Right lobe of liver (tissue), 6 donors: ENCODE data around the gene GAB1. TPM values are rescaled to one million over a fixed set of nuclear protein-coding genes. Genes with fewer than 3 reads are reported as not detected.

ENCODE experiments used
- ATAC-seq, 4 donors: fragments of 200-7000 bp; cut with Tn5 transposase; one replicate each; pipeline ENCODE4 v1.9.1; 2020; ENCODE audit warnings: mild to moderate bottlenecking in 4 of 4, moderate library complexity in 4 of 4
- DNase-seq, 3 donors: peaks; one replicate each; pipeline ENCODE4 v3.0.0-alpha.2; 2020
- H3K27ac ChIP-seq, 3 donors: fragments of 200-600 bp; one replicate each; pipeline ENCODE4 v1.8.0; 2022
- H3K27me3 ChIP-seq, 2 donors: fragments of 200-600 bp; one replicate each; pipeline ENCODE4 v1.8.0; 2022
- H3K36me3 ChIP-seq, 4 donors: fragments of 200-600 bp; sonication (generic) in 1 of 4; one replicate each; pipeline versions ENCODE4 v1.5.1 to v1.8.0; 2017 to 2022; ENCODE audit warnings: control low read depth in 1 of 4
- H3K4me1 ChIP-seq, 4 donors: fragments of 200-600 bp; sonication (generic) in 1 of 4; one replicate each; pipeline versions ENCODE4 v1.5.1 to v1.8.0; 2017 to 2022; ENCODE audit warnings: control low read depth in 1 of 4
- H3K4me3 ChIP-seq, 3 donors: fragments of 200-600 bp; one replicate each; pipeline ENCODE4 v1.8.0; 2022
- H3K9me3 ChIP-seq, 4 donors: fragments of 200-600 bp; sonication (generic) in 1 of 4; one replicate each; pipeline versions ENCODE4 v1.5.1 to v1.8.0; 2017 to 2022; ENCODE audit warnings: control low read depth in 1 of 4
- POLR2A ChIP-seq: fragments of 450-650 bp; IDR thresholded peaks from one replicate; pipeline ENCODE4 v1.6.1; 2017; ENCODE audit warnings: antibody characterized with exemption, mild to moderate bottlenecking
- WGBS: methylation state at CpG from one replicate; pipeline ENCODE4 v1.1.6; 2018; ENCODE audit warnings: low coverage, low lambda C conversion rate; ENCODE audit not compliant: insufficient coverage; ENCODE audit errors: missing lambda C conversion rate; 5-methylcytosine and 5-hydroxymethylcytosine counted together
- intact Hi-C, 2 donors: fragments of 100-400 bp; cut with DNase I; formaldehyde crosslinking; loops; one replicate each; pipeline versions ENCODE4 v1.11.2 to v1.14.1; 2022
- total RNA-seq, 6 experiments: library from RNA; depleted of rRNA in 2 of 6; stranded (reverse); fragments of >200 nt in 2 of 6; fragmentation: NEBNext Ultra II Directional in 3 of 6; extraction: Animal tissue kit (Norgen Biotek cat#: 25700) in 3 of 6; gene quantifications; one replicate each; pipeline versions ENCODE4 v1.1.0 to v1.2.4, GENCODE V29; 2016 to 2023
- TF ChIP-seq, protein P1 (sequence below), 4 donors: fragments of 200-600 bp in 3 of 4; fragments of 450-650 bp in 1 of 4; IDR thresholded peaks; one replicate each; pipeline versions ENCODE4 v1.5.1 to v1.8.0; 2016 to 2022; ENCODE audit warnings: antibody characterized with exemption in 4 of 4, mild to moderate bottlenecking in 2 of 4
- donor health status: DM: no; HTN: yes; CAD: no.
- donor health status: DM: no; HTN: no; CAD: no.
- donor health status: DM: no; HTN: no; CAD: no.
- donor health status: DM: no; HTN: yes; CAD: no.
- donor health status: DM: no; HTN: yes; CAD: no.

Gene GAB1
- total RNA-seq, 6 experiments from 2014 or later: 7.0 to 13.0 (median 9.7) TPM

DNA sequence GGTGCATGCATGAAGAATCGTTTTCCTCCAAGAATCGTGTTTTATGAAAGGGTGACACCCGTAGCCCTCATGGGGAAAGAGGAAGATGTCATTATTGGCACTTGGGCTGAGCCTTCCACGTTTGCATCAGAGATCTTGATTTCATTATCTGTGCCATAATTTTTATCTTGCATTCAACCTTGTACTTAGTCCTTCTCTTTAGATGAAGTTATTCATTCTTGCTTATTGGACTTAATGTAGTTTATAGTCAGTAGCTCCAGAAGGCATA, 66.8 kb downstream of the GAB1 start:
- Histone ChIP-seq H3K9me3 (no peaks in the 10 kb centered on the region), H3K27me3 (no peaks in the 10 kb centered on the region), H3K27ac (peak overlapping the region in 1 of 3 donors; percentile 19), H3K36me3 (no peaks in the 10 kb centered on the region), H3K4me3 (no peak overlapping the region), H3K4me1 (peaks cover 0 to 37% (median 11%) of the 10 kb centered on the region in 4 donors)
- intact Hi-C loops: no loop called here
- whole genome bisulfite sequencing: 59% methylated on average over 4 of the region's 4 CpGs
- ATAC-seq (no peak), DNase-seq (no peak)
- TF ChIP-seq, protein P1, sequence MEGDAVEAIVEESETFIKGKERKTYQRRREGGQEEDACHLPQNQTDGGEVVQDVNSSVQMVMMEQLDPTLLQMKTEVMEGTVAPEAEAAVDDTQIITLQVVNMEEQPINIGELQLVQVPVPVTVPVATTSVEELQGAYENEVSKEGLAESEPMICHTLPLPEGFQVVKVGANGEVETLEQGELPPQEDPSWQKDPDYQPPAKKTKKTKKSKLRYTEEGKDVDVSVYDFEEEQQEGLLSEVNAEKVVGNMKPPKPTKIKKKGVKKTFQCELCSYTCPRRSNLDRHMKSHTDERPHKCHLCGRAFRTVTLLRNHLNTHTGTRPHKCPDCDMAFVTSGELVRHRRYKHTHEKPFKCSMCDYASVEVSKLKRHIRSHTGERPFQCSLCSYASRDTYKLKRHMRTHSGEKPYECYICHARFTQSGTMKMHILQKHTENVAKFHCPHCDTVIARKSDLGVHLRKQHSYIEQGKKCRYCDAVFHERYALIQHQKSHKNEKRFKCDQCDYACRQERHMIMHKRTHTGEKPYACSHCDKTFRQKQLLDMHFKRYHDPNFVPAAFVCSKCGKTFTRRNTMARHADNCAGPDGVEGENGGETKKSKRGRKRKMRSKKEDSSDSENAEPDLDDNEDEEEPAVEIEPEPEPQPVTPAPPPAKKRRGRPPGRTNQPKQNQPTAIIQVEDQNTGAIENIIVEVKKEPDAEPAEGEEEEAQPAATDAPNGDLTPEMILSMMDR (IDR thresholded peaks at IDR 0.05): no peak
- TF ChIP-seq POLR2A: no peak

DNA sequence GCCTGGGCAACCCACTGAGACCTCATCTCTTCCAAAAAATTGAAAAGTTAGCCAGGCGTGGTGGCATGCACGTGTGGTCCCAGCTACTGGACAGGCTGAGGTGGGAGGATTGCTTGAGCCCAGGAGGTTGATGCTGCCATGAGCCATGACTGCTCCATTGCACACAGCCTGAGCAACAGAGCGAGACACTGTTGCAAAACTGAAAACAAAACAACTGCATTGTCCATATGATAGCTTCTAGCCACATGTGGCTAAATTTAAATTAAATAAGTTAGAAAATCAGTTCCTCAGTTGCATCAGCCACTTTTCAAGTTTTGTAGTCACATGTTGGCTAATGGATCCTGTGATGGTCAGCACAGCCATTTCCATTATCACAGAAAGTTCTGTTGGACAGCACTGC, 67.9 kb downstream of the GAB1 start:
- H3K9me3 ChIP-seq: no peaks in the 10 kb centered on the region
- no peaks in the 10 kb centered on the region for H3K27me3 ChIP-seq
- WGBS: 83% methylated on average over 3 of the region's 3 CpGs
- intact Hi-C loops: no loop called here
- no peaks in the 10 kb centered on the region for H3K36me3 ChIP-seq
- ATAC-seq: no peak
- TF ChIP-seq POLR2A: no peak
- TF ChIP-seq, protein P1 (IDR thresholded peaks at IDR 0.05): no peak
- no peak for DNase-seq
- H3K4me1 ChIP-seq: peaks cover 0 to 31% (median 11%) of the 10 kb centered on the region in 4 donors
- no peak overlapping the region for H3K4me3 ChIP-seq
- no peak overlapping the region for H3K27ac ChIP-seq

DNA sequence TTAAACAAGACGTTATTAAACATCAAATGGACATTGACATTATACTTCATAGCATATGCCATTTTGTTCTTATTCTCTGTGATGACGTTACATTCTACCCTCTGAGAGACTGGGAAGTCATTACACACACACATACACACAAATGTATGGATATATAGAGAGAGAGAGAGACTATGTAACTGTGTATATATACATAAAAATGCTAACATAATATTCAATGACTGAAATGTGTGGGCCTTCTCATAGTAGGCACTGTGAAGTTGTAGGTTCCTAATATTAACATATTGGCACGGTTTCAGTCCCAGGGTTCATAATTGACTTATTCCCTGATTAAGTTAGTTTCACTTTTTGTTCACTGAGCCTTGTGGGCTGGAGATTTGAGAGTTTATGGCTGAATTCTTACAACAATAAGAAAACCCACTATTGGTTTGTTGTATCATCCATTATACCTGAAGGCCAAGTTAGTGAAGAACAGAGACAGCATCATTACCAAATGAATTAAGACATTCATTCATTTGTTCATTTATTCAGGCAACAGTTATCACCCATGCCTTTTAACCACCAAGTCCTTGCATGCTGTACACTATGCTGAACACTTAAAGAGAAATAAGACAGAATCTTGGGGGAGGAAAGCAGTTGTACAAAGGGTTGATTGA, 68.5 kb downstream of the GAB1 start:
- TF ChIP-seq POLR2A: no peak
- TF ChIP-seq, protein P1 (IDR thresholded peaks at IDR 0.05): no peak
- no peaks in the 10 kb centered on the region for H3K27me3 ChIP-seq
- peaks cover 0 to 31% (median 11%) of the 10 kb centered on the region in 4 donors for H3K4me1 ChIP-seq
- H3K27ac ChIP-seq: peak overlapping the region in 1 of 3 donors; percentile 3
- no peaks in the 10 kb centered on the region for H3K36me3 ChIP-seq
- no peak overlapping the region for H3K4me3 ChIP-seq
- intact Hi-C loops: no loop called here
- H3K9me3 ChIP-seq: no peaks in the 10 kb centered on the region
- ATAC-seq: peak in 3 of 4 donors; percentile 31 to 53 (median 31)
- 36% methylated on average over 3 of the region's 3 CpGs for WGBS
- no peak for DNase-seq

DNA sequence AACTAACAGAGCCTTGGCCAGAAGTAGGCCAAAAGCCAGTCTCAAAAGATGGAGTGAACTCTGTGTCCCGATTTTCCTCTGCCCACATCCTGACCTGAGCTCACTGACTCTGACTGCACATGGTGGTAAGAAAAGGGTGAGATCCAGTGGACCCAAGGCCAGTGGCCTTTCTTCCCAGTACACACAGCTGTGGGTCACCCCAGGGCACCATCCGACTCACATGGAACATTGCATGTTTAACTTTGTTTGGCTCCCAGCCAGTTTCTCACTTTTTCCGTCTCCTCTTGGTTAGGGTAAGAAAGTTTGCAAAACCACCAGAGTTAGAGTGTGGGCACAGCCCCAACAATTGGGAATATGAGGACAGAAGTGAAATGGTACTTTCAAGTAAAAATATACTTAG, 69.8 kb downstream of the GAB1 start:
- Histone ChIP-seq H3K4me1 (peaks cover 0 to 31% (median 12%) of the 10 kb centered on the region in 4 donors), H3K9me3 (no peaks in the 10 kb centered on the region), H3K4me3 (no peak overlapping the region), H3K27me3 (no peaks in the 10 kb centered on the region), H3K27ac (peak overlapping the region; percentile 16 to 21 (median 17)), H3K36me3 (no peaks in the 10 kb centered on the region)
- intact Hi-C loops: no loop called here
- ATAC-seq: peak; percentile 85 to 93 (median 92)
- peak; percentile 58 to 79 (median 79) for DNase-seq
- 7% methylated on average over 3 of the region's 3 CpGs for WGBS
- TF ChIP-seq, protein P1 (IDR thresholded peaks at IDR 0.05): no peak
- TF ChIP-seq POLR2A: no peak
